ENCODE measurements around the gene MYCBP2.
"Not testable (repeated sequence)": the region's sequence is repeated elsewhere in the genome, so short reads cannot be mapped to it uniquely, and the experiment has no call there.

MYCBP2 gene

GRCh38 chr13:77019756-77020155 lies 307.1 kb downstream of the MYCBP2 start:
- DNase-seq: no peak

GRCh38 chr13:77016888-77017623 lies 309.8 kb downstream of the MYCBP2 start:
- DNase-seq: no peak

- no peak for DNase-seq
Measured at GRCh38 chr13:77016251-77016812, 310.6 kb downstream of the MYCBP2 start.

- no peak for DNase-seq
Measured at GRCh38 chr13:77014906-77015685, 311.8 kb downstream of the MYCBP2 start.

- no peak for DNase-seq
Measured at GRCh38 chr13:77013853-77014542, 312.9 kb downstream of the MYCBP2 start.

GRCh38 chr13:77009719-77010118 lies 317.2 kb downstream of the MYCBP2 start:
- not testable (repeated sequence) for DNase-seq

- DNase-seq: no peak
Measured at GRCh38 chr13:77009011-77009410, 317.9 kb downstream of the MYCBP2 start.

GRCh38 chr13:77008337-77008736 lies 318.6 kb downstream of the MYCBP2 start:
- DNase-seq: not testable (repeated sequence)

- DNase-seq: no peak
Measured at GRCh38 chr13:77002590-77003190, 324.2 kb downstream of the MYCBP2 start.

GRCh38 chr13:77001963-77002587 lies 324.8 kb downstream of the MYCBP2 start:
- DNase-seq: no peak

- no peak for DNase-seq
Measured at GRCh38 chr13:77001540-77001939, 325.4 kb downstream of the MYCBP2 start.

GRCh38 chr13:77000475-77000874 lies 326.4 kb downstream of the MYCBP2 start:
- DNase-seq: no peak
